HG03520 (cell line): ENCODE data around the gene ESPL1.
"Not testable (repeated sequence)": the region's sequence is repeated elsewhere in the genome, so short reads cannot be mapped to it uniquely, and the experiment has no call there.

ENCODE experiments used
- ATAC-seq: cut with Tn5 transposase; IDR thresholded peaks from one replicate; pipeline ENCODE4 v1.9.1; 2021; ENCODE audit warnings: mild to moderate bottlenecking, moderate library complexity; ENCODE audit not compliant: unreplicated experiment

Gene ESPL1

DNA sequence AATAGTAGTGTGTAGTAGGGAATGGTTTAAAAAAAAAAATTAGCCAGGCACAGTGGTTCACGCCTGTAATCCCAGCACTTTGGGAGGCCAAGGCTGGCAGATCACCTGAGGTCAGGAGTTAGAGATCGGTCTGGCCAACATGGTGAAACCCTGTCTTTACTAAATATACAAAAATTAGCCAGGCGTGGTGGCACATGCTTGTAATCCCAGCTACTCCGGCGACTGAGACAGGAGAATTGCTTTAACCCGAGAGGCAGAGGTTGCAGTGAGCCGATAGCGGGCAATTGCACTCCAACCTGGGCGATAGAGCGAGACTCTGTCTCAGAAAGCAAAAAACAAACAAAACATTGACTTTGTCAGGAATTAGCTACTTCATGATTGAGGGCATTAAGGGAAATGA lies 29.0 kb downstream of the ESPL1 start:
- ATAC-seq, result not testable (repeated sequence)

DNA sequence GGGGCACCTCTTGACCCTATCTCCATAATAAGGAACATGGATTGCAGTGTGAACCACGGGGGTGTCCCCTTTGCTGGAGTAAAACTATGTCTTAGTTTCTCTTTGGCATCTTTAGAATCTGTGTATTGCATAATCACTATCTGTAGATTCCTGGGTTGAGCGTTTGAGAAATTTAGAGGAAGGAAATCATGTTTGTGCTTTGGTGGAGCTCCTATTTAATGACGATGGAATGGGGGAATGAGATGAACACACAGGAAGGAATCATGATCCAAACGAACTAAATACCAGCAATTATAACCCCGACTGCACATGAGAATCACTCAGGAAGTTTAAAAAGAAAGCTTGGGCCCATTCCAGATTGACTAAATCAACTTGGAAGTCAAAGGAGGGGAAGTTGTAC lies 30.1 kb downstream of the ESPL1 start:
- ATAC-seq, result no peak

DNA sequence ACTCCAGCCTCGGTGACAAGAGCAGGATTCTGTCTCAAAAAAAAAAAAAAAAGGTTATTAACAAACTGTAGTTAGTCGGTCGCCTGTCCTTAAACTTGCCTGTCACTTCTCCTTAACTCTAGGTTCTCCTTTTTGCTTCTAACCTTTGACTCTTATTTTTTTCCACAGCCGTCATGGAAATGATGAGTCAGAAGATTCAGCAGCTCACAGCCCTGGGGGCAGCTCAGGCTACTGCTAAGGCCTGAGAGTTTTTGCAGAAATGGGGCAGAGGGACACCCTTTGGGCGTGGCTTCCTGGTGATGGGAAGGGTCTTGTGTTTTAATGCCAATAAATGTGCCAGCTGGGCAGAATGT lies 31.0 kb downstream of the ESPL1 start:
- ATAC-seq, result peak; percentile 7

DNA sequence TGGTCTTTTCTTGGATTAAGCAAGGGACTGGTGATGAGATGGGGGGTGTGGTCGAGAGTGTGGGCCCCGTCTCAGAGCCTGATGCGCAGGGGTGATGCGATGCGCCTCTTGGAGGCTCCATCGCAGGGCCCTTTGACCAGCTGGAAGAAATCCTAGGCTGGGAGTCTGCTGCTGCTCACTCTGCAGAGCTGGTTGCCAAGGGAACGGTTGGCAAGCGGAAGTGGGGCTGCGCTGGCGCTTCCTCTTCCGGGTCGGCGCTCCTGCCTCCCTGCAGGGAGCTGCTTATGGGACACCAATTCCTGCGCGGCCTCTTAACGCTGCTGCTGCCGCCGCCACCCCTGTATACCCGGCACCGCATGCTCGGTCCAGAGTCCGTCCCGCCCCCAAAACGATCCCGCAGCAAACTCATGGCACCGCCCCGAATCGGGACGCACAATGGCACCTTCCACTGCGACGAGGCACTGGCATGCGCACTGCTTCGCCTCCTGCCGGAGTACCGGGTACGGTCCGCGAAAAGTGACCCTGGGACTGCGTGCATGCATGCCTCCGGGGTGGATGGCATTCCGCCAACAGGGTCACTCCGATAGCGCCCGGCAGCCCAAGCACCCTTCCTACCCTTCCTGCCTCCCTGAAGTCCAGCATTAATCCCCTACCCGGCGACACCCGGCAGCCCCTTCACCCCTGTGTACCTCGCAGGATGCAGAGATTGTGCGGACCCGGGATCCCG lies 31.5 kb downstream of the ESPL1 start, which contains the start of gene MYG1:
MYG1 (plus strand) TSS at position 242 of the 727 bp plus-strand sequence; CDS start at position 285, 43 bp downstream.
- ATAC-seq, result peak; percentile 61

DNA sequence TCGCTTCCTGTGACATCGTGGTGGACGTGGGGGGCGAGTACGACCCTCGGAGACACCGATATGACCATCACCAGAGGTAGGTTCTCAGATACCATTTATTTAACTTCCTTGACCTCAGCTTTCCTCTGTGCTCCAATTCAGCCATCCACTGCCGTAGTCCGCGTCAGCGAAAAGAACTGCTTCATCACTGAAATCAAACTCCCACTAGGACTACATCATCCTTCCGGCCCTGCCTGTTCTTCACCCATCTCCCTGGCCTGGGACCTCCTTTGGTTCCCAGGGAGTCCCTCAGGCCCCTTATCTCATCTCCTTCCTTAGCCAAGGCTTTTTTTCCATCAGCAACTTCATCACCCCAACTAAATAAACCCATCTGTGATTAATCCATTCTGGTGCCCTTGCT lies 32.1 kb downstream of the ESPL1 start:
- peak; percentile 1 for ATAC-seq

DNA sequence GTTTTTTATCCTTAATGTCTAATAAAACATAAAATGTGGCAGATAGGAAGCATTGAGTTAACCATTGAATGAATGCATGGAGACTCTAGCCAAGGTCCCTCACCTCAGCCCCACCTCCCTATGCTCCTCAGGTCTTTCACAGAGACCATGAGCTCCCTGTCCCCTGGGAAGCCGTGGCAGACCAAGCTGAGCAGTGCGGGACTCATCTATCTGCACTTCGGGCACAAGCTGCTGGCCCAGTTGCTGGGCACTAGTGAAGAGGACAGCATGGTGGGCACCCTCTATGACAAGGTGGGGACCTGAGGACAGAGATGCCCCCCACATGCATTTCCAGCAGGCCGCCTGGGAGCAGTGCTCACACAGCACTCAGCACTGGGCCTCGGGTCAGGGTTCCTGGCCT lies 34.8 kb downstream of the ESPL1 start:
- no peak for ATAC-seq

DNA sequence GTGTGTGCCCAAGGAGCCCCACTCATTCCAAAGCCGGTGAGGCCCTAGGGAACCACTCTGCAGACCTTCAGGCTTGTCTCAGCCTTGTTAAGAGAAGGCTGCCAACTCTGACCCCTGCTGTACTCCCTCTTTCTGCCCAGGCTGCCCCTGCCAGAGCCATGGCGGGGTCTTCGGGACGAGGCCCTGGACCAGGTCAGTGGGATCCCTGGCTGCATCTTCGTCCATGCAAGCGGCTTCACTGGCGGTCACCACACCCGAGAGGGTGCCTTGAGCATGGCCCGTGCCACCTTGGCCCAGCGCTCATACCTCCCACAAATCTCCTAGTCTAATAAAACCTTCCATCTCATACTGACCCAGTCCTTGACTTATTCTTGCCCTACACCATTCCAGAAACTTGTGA lies 38.7 kb downstream of the ESPL1 start:
- no peak for ATAC-seq

DNA sequence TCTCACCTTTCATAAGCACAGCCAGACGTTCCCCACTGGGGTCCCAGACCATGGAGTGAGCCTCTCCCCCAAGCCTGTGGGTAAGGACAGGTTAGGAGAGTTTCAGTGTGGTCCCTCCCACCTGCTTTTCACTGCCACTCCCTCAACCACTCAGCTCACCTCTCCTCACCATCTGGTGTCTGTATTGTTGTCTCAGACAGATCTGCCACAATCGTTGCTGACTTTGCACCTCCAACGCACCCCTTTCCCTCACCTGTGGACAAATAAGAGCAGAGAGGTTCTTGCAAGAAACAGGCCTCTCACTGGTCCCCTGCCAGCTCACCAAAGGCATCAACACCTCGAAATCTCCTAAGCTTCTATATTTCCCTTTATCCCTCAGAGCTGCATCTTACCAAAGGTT lies 40.2 kb downstream of the ESPL1 start:
- ATAC-seq, result no peak

DNA sequence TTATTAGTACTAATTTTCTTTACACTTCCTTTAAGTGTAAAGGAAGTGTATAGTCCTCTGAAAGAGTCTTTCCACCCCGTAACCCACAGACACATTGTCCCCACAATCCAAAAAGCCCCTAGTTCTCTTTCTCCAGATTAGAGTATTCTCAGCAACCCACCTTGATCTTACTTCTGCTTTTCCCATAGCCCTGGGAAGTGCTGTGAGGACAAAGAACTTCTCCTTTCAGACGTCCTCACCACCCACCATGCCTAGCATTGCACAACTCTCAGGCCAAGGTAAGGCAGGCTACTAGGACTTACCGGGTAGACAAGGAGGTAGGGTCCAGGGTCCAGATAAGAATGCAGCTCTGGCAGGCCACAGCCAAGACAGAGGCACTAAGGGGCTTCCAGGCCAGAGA lies 45.9 kb downstream of the ESPL1 start:
- ATAC-seq, result no peak

DNA sequence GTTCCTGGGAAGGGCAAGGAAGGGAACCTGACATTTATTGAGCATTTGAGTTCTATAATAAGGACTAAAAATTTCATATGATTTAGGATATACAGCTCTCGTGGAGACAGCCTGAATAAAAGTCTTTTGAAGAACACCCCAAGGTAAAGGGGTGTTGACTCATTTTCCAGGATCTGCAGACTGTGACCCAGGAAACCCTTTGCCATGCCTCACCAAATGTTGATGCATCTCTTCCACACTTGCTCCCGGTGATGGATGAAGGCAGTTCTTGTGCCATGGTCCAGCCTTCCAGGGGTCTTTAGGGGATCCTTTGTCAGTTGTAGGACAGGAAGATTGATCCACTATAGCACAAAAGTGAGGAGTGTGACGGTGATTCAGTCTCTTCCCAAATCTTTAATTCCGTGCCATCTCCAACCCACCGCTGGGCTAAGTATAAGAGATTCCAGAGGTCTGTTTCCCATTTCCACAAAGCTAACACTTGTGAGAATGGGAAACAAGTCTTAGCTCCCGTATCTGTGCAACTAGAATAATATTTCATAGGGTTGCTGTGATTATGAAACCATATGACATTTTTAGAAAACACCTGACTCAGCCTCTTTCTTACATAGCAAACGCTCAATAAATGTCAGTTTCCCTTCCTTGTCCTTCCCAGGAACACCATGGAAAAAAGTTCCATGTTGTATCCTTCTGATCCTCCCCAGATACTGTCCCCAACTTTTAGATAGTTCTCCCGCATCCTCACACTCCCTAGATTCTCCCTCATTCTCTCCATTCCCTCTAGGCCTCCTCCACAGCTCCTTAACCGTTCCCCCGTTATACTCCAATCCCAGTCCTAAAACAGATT lies 52.5 kb downstream of the ESPL1 start:
- ATAC-seq, result no peak

DNA sequence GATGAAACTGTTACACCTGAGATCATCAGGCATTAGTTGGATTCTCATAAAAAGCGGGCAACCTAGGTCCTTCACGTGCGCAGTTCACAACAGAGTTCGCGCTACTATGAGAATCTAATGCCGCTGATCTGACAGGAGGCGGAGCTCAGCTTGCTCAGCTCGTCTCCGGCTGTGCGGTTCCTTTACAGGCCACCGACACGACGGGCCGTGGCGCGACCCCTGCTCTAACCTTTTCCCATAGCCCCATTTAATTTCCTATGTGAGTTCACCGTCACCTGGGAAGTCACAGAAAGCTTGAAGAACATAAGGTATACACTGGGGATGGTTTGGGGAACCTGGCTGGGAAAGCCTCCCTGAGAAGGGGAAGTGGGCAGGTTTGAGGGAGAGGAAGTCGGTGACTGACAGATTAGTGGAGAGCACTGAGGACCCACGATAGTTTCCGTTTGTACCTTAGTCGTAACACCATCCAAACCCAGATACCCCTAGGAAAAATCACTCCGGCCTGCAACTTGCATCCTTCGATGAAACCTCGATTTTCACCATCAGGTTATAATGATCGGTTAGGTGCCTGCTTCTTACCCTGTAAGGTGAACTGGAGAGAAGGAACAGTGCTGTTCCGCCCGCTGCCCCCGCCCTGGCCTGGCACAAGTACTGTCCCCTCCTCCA lies 56.1 kb downstream of the ESPL1 start:
- ATAC-seq, result no peak

DNA sequence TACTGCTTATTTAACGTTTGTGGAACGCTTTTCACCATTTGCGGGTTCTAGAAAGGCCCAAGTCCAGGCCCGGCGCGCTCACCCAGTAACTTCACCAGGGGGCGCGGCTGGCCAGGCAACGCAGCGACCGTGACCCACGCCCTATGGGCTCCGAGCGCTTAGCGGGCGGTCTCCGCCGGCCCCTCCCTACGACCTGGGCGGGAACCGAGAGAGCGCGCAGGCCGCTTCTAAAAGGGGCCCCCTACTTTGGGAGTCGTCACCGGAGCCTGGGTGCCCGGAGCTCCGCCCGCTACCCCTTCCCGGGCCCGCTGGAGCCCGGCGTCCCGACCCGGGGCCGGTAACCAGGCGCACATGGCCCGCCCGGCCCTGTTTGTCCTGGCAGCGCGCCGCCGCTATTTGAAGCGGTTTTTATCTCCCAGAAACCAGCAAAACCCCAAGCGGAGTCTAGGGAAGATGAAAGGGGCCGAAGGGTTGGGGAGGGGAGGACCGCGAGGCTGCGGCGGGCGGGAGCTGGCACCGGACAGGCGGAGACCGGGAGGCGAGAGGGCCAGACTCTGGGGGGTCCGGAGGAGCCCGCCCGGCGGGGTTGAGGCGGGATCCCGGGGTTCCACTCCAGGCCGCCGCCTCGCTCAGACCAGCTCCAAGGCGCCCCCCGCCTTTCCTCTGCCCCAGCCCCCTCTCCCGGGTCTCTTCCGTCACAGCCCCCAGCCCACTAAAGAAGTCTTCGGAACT lies 56.8 kb downstream of the ESPL1 start:
- peak; percentile 42 for ATAC-seq

DNA sequence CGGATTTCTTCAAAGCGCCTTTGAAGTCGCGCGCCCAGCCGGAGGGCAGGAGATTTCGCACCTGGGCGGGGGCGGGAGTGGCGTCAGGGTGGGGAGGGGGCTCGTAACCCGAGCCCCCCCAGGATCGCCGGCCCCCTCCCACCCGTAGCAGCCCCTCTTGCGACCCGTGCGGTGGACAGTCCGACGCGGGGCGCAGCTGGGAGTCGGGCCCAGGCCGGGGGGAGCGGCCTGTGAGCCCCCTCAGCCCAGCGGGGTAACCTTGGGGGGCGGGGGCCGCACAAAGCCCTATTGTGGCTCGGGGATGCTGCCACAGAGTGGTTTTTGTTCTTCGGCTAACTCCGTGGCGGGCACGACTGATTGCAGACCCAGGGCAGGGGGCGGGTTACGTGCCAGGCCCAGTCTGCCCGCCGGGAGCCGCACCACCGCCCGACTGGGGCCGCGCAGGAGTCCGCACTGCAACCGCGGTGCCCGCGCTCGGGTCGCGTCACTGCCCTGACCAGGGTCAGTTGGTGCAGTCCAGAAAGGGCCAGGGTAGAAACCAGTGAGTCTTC lies 57.5 kb downstream of the ESPL1 start:
- no peak for ATAC-seq

DNA sequence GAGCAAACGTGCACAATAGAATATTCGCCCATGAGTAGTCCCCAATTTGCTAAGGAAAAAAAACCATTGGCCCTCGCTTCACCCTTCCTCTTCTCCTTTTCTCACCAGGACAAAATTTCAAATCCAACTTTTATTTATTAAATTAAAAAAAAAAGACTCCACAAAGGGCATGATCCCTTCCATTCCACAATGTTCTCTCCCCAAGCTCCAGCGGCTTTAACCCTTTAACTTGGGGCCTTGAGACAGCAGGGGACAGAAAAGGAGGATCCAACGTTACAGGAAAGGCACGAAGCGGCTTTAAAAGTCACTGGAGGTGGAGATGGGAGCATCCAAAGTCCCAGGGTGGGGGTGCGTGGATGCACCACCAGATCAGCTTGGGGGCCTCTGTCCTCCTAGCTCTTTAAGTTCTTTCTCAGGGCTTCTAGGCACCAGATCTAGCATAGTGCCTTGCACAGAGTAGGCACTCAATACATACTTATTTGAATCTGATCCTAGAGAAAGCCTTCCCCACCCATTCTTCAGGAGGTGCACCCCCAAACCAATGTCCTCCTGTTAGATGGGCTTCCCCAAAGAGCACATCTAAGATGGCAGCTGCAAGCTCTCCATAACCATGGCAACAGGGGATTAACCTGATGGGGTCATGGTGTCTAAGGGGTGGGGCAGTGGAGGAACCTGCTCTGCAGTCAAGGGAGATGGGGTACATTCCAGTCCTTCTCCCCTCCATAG lies 58.5 kb downstream of the ESPL1 start:
- ATAC-seq, result no peak

DNA sequence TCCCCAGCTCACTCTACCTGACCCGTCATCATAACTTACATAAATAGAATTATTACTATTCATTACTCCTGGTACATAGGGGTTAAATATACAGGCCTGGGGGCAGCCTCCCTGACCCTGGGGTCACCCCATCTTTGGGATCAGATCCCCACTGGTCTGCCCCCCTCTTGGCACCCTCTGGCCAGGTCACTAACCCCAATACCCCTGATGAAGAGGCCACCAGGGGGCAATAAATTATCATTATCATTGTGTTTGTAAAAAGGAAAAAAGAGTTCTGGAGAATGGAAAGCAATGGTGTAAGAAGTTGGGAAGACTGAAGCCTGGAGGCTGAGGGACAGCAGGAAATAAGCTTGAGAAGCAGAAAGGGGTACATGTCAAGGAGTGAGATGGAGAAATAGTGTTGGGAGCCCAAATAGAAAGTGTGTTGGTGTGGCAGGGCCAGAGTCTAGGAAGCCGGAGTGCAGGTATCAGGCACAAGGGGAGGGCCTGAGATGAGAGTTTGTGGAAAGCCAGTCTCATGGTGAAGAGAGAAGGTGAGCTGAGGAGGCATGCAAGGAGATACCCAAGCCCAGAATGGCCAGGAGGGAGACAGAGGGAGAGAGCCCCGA lies 59.4 kb downstream of the ESPL1 start:
- ATAC-seq, result no peak

DNA sequence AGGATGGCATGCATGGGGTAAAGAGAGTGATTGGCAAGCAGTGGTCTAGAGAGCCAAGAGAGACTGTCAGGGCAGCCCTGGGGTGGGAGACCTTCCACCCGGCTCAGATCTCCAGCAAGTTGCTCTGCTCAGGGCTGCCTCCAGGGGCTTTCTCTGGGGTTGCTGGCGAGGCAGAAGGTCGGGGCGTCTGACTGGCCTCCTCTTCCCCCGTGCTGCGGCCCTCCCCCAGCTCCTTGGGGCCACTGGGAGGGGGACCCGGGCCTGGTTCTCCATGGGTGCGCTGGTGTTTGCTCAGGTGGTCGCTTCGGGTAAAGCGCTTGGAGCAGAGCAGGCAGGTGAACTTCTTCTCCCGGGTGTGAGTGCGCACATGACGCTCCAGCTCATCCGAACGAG lies 59.9 kb downstream of the ESPL1 start:
- no peak for ATAC-seq

DNA sequence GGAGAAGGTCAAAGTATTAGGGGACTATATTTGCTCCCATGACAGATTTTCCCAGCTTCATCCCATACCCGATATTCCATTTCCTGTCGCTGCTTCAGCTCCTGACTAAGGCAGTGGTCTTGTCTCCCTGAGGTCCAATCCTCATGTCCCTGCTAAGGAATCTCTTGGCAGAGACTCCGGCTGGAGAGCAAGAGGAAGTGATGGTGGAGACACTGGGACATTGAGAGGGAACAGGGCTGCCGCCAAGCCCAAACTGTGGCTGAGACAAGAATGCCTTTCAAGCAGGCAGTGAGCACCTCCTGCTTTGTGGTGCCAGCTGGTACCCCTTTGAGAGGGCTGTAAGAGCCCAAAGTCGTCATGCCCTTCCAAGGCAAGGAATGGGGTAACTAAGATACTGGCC lies 62.6 kb downstream of the ESPL1 start:
- ATAC-seq, result no peak

DNA sequence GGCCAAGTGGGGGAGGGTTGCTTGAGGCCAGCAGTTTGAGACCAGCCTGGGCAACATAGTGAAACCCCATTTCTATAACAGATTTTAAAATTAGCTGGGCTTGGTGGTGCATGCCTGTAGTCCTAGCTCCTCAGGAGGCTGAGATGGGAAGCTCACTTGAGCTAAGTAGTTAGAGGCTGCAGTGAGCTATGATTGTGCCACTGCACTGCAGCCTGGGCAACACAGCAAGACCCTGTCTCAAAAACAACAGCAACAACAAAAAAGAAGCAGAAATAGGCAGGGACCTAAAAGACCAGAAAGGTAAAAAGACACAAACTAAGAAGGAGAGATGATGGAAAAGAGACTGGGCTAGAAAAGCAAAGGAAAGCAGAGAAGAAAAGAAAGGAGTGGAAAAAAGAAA lies 64.2 kb downstream of the ESPL1 start:
- ATAC-seq, result not testable (repeated sequence)

DNA sequence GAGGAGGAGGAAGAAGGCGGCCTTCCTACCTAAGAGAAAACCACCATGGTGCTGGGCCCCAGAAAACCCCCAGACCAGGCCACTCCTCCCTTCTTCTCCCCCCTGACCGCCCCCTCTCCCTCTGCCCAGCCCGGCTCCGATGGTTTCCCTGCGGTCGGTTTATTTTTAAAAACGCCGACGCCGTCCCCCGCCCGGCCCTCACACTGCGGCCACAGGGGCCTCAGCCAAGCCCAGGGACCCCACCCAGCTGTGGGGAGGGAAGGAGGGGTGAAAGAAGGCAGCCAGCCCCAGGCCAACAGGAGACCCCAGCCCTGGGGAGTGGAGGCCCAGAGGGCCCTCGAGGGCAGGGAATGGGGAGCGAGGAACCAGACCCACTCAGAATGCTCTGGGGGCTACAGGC lies 64.6 kb downstream of the ESPL1 start:
- ATAC-seq, result no peak

DNA sequence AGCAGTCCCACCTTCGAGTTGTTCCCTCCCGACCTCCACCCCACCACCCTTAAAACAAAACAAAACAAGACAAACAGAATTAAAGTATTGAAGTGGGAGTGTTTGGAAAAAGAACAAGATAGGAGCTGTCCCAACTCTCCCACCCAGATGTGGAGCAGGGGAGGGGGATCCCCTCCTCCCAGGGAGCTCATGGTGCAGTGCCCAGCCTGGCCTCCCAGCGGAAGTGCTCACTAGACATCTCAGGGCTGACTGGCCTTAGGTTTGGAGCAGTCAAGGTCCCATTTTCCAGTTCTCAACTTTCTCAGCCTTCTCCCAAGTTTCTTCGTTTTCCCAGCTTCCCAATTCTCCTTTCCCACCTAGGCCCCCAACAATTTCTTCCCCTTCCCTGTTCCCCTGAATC lies 65.2 kb downstream of the ESPL1 start:
- no peak for ATAC-seq
